GM11168 (cell line): Measurements from ENCODE around the gene MDFI.

Experiments used
- in situ Hi-C: fragments of 300-500 bp; cut with MboI; formaldehyde crosslinking; loops from one replicate; pipeline ENCODE4 v1.12.0; 2022; ENCODE audit warnings: low sequenced_read_pairs; ENCODE audit not compliant: unreplicated experiment

Gene MDFI

DNA sequence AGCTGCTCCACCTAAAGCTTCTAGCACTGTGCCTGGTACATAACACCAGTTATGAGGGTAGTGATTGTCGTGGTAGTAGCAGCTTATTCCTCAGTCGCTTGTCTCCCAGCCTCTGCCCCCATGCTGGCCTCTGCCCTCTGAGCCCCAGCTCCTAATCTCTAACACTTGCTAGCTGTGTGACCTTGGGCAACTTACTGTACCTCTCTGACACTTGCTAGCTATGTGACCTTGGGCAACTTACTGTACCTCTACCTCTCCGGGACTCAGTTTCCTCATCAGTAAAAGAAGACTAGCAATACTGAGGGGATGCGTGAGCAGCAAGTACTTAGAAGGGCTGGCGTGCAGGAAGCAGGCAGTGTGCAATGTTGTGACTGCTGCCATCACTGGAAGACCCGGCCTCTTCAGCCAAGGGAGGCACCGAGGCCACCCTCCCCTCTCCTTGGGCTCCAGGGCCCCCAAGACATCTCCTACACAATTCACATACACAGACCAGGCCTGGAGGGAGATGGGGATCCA is 9.9 kb downstream of the MDFI start:
- in situ Hi-C loops, result no loop called here

GRCh38 chr6:41648921-41649320 is 10.7 kb downstream of the MDFI start:
- in situ Hi-C loops, result no loop called here

DNA sequence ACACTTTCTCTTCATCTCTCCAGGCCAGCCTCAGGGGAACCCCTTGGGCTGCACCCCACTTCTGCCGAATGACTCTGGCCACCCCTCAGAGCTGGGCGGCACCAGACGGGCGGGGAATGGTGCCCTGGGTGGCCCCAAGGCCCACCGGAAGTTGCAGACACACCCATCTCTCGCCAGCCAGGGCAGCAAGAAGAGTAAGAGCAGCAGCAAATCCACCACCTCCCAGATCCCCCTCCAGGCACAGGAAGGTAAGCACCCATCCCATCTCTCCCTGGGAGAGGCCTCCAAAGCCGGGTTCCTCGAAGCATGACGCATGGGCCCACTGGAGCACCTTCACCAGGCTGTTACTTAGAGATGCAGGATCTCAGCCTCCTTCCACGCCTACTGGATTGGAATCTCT is 11.3 kb downstream of the MDFI start:
- in situ Hi-C loops, result no loop called here

DNA sequence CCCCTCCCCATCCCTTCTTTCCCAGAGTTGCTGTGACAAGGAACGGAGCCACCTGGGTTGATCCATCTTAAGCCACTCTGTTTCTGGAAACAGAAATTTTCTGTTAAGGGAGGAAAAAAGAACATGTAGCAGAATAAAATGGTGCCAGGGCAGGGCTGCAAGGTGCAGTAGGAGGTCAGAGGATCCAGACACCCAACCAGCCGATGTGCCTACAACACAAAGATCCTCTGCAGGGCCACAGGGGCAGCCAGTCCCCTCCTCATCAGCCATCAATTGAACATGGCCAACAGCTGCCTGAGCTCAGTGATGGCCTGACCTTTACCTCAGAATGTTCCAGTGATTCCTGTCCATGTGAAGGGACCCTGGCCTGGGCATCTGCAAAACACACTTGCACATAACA is 11.9 kb downstream of the MDFI start:
- in situ Hi-C loops, result no loop called here

- in situ Hi-C loops, result no loop called here
These were observed 13.1 kb downstream of the MDFI start for GRCh38 chr6:41651246-41651961.

DNA sequence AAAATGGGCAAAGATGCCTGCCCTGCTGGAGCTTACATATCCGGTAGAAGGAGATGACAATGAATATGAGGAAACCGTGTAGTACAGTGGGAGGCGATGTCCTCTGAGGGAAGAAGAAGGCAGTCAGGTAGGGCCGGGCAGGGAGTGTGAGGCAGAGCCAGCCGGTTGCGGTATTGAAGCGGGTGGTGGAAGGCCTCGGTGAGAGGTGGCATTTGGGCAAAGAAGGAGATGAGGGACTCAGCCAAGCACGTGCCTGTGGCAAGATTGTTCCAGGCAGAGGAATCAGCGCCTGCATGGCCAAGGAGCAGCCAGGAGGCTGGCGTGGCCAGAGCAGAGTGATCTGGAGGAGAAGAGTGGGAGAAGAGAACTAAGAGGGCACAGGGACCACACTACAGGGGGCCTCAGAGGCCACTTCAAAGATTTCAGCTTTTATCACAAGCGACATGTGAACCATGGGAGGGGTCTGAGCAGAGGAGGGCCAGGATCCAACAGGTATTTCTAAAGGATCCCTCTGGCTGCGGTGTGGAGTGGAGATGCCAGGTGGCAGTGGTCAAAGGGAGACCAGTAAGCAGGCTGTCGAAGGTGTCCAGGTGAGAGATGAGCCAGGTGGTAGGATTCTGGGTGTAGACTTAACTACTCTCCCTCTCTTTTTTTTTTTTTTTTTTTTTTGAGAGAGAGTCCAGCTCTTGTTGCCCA is 13.8 kb downstream of the MDFI start:
- in situ Hi-C loops, result no loop called here

DNA sequence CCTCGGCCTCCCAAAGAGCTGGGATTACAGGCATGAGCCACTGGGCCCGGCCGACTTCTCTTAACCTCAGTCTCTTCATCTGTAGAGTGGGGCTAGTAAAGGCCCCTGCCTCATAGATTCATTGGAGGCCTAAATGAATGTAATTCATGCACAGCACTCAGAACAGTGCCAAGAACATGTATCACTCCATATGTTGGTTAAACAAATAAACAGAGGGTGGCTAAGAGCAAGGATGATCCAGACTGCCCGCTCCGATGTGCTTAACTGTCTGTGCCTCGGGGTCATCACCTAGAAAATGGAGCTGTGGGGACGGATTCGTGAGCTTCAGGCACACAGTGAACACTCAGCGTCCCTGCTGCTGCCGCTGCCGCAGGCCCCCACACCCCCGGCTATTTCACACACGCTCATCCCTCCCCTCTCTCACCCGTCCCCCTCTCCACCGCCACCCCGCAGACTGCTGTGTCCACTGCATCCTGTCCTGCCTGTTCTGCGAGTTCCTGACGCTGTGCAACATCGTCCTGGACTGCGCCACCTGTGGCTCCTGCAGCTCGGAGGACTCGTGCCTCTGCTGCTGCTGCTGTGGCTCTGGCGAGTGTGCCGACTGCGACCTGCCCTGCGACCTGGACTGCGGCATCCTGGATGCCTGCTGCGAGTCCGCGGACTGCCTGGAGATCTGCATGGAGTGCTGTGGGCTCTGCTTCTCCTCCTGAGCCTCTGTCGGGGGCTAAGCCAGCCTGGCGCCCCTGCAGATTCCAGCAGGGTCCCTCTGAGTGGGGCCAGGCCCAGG is 14.8 kb downstream of the MDFI start:
- in situ Hi-C loops, result no loop called here

GRCh38 chr6:41653691-41654090 is 15.4 kb downstream of the MDFI start:
- in situ Hi-C loops, result no loop called here

- in situ Hi-C loops, result no loop called here
These were observed 16.0 kb downstream of the MDFI start for GRCh38 chr6:41654151-41654697.

- in situ Hi-C loops, result no loop called here
These were observed 16.5 kb downstream of the MDFI start for GRCh38 chr6:41654698-41655151.

- in situ Hi-C loops, result no loop called here
These were observed 16.9 kb downstream of the MDFI start for GRCh38 chr6:41655176-41655575.

GRCh38 chr6:41655646-41656001 is 17.4 kb downstream of the MDFI start:
- in situ Hi-C loops, result no loop called here

DNA sequence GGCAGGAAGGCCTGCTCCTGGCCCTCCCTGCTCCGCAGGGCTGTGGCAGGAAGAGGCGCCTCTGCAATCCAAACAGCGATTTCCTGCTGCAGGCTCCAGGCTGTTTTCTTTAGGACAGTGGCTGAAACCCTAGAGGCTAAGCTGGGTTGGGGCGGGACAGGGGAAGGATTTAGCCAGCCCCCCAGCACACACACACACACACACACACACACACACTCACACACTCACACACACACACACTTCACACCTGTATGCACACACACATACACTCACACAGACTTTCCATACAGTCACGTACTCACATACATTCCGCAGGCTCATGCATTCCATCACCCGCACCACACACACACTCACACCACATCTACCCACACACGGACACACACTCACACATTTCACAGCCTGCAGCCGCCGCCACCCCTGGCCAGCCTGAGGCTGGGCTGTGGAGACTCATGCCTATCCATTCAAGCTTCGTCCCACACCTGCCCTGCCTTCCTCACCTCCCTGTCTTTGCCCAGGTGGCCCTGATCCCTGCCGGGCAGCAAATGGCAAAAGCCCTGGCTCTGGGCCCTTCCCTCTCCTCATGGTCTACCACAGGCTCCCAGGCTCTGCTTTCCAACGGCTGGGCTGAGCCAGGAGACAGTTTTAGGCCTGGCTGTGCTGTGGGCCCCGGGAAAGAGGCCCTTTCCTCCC is 17.9 kb downstream of the MDFI start:
- in situ Hi-C loops, result no loop called here

GRCh38 chr6:41657131-41658094 is 19.1 kb downstream of the MDFI start:
- in situ Hi-C loops, result no loop called here

GRCh38 chr6:41658636-41659035 is 20.4 kb downstream of the MDFI start:
- in situ Hi-C loops, result no loop called here

GRCh38 chr6:41659935-41660334 is 21.7 kb downstream of the MDFI start:
- in situ Hi-C loops, result no loop called here

DNA sequence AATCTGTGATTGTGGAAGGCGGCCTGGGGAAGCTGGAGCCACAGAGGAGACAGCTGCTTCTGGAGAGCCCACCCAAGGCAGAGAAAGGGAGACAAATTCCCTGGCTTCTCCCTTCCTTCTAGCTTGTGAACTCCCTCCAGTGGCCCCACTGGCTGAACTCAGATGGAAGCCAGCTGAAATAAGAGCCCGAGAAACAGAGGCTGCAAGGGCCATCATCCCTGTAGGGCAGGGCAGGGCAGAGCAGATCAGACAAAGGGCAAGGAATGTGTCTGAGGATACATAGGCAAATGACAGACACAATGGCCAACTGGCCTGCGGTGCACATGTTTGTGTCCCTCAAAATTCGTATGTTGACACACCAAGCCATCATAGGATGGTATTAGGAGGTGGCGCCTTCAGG is 25.3 kb downstream of the MDFI start:
- in situ Hi-C loops, result no loop called here

GRCh38 chr6:41664271-41664670 is 26.0 kb downstream of the MDFI start:
- in situ Hi-C loops, result no loop called here

- in situ Hi-C loops, result no loop called here
These were observed 28.9 kb downstream of the MDFI start for GRCh38 chr6:41667195-41667594.
